ENCODE results near the gene ERBB4.
"Not testable (repeated sequence)": the region's sequence is repeated elsewhere in the genome, so short reads cannot be mapped to it uniquely, and the experiment has no call there.

Gene ERBB4

DNA sequence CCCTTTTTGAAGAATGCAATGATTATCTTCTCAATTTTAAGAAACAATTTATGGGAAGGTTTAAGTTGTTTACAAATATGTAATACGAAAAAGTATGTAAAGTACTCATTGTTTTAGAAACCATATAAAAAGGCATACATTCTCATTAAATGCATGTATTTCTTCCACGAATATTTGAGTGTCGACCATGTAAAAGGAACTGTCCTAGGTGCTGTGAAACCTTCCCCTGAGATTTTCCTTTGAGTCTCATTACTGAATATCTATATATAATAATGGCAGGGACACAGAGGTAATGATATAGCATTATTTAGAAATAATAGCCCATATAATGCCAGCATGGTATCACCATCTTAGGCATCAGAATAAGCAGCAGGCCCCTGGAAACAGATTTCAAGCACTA lies 239.3 kb downstream of the ERBB4 start:
- no peak for DNase-seq (ENCODE audit: low read depth)

DNA sequence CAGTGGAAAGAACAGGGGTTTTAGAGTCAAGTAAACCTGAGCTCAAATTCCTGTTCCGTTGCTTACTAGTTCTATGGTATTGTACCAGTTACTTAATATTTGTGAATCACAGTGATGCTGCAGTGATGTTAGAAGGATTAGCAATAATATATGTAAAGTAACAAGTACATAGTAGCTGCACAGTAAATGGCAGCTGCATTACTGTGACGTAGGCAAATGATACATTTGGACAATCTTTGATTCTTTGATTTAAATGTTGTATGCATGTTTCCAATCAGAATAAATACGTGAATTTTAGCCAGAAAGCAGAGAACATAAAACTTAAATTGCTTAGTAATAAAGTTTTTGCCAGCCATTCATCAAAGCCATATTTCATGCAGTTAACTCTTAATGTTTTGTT lies 243.0 kb downstream of the ERBB4 start:
- no peak for DNase-seq (ENCODE audit: low read depth)

DNA sequence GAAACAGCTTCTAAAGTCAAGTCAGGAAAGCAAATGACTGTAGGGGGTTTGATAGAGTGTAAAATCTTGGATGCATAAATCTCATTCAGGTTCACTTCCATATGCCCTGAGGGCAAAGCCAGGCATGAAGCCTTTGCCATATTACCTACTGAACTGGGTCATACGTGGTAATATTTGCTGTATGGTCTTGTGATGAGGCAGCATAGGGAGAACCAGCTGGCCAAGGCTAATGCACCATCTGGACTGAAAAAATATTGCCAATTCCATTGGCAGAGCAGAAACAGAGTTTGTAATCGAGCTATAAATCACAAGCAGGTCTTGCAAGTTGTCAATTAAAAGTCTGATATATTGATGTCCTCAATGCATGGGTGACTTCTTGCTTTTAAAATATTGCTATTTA lies 243.8 kb downstream of the ERBB4 start:
- no peak for DNase-seq (ENCODE audit: low read depth)

DNA sequence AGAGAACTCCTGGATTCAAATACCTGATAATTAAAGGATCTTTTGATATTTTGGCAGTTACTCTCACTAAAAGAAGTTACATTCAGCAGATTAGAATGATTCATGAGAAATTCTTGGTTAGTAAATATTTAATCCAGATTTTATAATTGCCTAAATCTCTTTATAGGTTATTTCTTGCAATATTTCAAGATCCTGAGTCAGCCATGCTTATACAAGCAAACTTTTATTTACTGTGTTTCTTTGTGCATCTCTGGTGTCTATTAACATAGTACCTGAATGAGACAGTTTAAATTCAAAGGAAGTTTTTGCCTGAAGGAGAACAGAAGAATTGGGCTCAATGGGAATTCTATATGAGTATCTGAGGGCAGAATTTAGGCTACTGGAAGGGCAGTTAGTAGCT lies 249.3 kb downstream of the ERBB4 start:
- DNase-seq (ENCODE audit: low read depth), result no peak

DNA sequence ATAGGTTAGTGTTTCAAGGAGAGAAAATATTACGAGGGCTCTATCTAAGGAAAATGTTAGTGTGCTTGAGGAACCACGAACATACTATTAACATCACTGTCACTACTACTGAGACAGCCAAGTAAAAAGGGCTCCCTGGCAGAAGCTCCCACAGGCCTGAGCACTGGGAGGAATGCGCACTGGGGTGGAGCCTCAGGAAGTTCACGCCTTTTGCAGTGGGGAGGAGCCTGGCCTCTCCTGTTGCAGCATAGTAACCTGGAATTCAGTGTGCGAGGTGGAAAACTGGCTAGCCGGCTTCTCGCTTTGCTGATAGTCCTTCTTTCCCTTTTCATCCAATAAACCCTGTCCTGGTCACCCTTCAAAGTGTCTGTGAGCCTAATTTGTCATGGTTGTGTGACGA lies 250.3 kb downstream of the ERBB4 start:
- DNase-seq (ENCODE audit: low read depth), result no peak

DNA sequence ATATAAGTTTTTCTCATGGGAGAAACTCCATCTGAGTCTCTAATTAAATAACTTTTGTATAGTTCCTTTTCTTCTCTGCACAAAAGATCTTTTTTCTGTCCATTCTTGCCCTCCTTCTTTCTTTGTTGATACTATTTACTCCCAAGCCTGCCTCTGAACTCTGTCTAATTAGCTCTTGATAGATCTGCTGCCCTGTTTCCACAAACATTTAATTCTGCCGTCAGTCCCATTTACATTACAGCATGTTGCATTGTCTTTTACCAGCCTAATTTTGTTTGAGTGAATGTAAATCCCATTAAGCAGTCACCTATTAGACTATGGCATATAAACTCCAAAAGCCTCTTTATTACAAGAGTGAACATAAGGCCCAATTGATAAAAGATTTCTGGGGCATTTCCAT lies 254.4 kb downstream of the ERBB4 start:
- no peak for DNase-seq (ENCODE audit: low read depth)

DNA sequence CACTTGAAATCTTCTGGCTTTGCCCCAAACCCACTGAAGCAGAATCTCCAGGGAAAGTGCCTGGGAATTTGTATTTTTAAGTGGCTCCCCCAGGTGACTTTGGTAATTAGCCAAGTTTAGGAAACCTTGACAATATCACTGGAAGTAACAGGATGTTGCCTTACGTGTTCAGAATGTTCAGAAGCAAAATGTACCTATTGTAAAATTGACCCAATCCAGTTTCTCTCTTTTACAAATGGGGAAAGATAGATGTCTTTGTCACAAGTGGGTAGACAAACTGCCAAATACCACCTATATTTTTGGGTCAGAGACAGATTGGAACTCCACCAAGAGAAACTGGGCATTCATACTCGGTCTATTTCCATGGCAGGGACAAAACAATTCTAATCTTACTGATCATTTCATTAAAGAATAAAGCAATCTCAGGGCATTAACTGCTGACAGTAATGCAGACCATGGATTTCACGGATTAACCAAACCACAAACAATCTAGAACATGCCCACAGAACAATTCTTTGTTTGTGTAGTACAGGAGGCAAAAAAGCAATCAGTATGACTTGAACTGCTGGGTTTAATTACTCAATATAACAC lies 255.8 kb downstream of the ERBB4 start:
- DNase-seq (ENCODE audit: low read depth), result no peak

DNA sequence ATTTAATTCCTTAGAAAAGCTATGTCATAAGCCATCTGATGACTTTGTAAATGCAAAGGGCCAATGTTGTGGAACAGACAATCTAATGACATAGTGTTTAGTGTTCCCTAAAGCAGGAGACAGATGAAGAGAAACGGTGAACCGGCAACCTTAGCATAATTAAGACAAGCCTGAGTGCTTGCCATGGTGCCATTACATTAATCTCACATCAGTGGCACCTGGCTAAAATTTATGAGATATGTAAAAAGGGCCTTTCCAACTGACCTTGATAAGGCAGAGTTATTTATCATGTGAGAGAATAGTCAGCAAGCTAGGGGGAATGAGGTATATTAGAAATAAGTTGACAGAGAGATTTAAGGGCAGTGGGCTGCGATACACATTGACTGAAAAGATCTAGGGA lies 261.8 kb downstream of the ERBB4 start:
- DNase-seq (ENCODE audit: low read depth), result no peak

DNA sequence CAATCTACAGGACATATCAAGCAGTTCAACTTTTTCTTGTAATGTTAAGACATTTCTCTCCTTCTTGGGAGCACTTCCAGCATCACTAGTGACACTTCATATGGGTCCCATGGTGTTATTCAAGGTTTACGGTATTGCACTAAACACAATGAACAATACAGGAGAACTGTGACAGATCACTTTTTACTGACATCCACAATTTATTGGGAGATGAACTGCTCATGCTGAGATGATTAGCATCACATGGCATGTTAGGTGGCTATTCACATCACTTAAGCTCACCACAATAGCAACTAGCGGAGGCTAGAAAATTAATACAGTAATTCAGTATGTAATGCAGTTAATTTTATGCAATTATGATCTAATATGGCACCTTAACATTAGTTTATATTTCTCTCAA lies 264.4 kb downstream of the ERBB4 start:
- no peak for DNase-seq (ENCODE audit: low read depth)

DNA sequence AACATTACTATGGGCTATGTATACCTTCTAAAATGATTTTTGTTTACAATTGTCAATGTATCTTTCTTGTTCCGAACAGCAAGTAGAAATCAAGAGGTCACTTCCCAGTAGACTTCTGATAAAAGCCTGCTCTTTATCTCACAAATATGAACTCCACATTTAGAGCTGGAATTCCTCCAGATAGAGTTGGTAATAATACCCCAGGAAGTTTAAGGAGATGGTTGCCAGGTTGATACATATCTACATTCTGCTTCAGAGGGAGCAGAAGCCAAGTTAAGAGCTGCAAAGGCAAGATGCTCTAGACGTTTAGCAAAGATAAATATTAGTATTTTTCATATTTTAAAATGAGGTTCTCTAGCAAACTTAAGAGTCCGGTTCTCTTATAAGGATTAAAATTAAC lies 267.0 kb downstream of the ERBB4 start:
- no peak for DNase-seq (ENCODE audit: low read depth)

DNA sequence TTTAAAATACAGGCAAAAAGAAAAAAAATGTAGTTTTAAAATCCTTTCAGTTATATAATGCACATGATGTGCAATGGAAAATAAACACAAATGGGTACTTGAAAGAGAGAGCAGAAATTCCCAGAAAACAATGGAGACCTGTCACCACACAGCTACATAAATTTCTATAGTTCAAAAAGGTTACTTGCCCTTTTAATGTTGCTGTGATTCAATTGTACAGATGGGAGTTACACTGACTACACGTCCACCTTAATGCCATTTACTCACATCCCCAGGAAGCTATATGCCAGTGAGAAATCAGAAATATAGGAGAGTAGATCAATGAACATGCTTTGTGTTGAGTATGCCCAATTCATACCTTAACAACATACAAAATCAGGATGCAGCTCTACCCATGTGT lies 269.6 kb downstream of the ERBB4 start:
- DNase-seq (ENCODE audit: low read depth), result no peak

DNA sequence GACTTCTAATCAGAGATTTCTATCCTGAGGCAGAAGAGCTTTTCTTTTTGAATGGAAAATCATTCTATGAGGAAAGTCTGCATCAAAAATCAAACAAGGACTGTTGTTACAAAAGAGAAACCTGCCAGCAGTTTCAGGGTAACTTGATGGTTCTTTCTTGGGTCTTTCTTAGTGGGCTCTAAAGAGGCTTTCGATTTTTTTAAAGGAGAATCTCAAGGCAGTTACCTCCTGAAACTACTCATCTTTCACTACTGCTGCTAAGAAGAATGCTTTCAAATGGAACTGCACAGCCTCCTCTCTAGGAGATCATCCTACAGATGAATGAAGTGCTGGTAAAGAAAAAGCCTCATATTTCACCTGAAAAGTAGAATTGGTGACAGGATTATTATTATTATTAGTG lies 272.3 kb downstream of the ERBB4 start:
- no peak for DNase-seq (ENCODE audit: low read depth)

DNA sequence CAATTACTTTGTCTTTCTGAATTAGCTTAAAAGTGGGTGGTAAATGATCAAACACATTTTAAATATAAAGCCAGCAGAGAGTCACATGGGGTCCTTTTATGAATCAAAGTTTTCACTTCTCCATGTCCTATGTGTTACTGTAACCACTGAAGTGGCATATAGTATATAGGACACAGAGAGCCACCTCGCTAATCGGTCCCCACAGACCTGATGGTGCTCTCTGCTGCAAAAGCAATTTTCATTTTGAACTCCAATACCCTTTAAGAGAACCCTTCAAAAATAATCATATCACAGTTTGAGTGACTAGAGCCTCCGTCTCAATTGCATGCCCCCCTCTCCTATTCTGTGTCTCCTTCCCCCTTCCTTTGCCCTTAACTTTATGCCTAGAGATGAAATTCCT lies 272.8 kb downstream of the ERBB4 start:
- no peak for DNase-seq (ENCODE audit: low read depth)

DNA sequence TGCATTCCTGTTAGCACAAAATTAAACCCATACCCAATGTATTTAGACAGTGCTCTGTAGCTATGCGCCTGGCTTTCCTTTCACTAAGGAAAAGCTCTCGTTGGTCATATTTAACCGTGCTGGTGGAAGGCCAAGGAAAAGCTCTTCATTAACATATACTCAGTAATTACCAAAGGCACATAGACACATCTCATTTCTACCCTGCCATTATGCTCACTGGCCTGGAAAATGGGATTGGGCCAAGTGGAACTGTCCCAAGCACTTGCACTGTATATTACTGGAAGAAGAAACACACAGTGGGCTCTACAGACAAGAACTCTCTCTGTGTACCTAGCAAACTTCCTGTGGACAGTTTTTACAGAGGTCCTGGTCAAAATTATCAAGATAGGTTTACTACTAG lies 274.4 kb downstream of the ERBB4 start:
- DNase-seq (ENCODE audit: low read depth), result no peak

DNA sequence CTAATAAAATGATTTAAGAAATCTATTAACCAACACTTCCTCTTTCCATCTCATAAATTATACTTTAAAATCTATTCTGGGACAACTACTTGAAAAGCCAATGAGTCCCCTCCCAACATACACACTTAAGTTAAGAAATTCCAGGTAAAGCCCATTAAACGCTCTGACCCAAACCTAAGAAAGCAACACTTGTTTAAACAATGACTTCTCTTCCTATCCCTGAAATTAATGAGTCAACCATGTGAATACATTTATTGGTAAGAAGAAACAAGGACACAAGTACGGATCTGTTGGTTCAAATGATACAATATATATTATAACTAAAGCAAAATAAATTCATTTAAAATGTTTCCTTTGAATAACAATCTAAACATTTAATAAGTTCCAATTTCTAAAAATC lies 279.4 kb downstream of the ERBB4 start:
- DNase-seq (ENCODE audit: low read depth), result no peak

DNA sequence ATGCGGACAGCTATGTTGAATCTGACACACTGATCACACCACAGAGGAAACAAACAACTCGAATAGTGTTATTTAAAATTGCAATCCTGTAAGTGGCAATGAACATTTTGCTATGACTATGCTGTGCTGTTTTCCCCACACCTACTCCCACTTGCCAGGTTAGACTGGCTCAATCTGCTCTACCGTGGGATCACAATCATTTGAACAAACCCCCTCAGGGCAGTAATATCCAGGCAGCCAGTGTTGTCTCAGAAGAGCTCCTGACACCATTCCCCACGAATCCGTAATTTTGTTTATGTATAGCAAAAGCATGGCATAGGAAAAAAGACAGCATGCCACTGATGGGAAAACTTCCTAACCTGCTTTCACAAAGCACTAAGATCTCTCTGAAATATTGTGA lies 284.3 kb downstream of the ERBB4 start:
- DNase-seq (ENCODE audit: low read depth), result no peak

DNA sequence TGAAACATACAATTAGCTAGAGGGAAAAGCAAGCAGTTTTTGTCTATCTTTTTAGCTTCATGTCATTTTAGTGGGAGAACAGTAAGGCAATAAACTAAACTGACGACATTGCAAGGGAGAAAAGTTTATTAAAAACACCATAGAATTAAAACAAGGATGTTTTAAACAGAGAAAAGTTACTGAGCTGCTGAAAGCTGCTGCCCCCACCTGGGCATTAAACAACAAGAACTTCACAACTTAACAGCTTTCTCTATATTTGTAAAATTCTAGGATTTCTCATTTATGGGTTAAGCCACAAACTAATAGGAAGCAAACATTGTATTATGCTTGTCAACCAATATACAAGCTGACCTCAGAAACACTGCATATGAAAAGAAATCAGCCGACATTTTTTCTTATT lies 289.2 kb downstream of the ERBB4 start:
- DNase-seq (ENCODE audit: low read depth), result no peak

DNA sequence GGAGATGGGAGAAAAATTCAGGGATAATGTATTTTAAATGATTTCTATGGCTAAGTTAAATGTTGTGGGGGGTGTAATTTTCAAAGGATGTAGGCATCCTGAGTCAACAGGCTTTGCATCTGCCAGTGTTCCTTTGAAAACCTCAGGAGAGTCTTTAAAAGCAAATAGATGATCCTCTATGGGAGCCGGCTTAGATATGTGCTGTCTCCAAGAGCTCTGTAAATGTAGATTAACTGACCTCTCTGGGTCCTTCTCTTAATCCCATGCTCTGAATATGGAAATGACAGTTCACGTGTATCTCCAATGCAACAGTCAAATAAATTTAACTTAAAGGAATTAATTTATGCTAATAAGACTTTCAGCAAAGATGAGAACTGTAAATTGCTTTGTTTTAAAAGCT lies 292.7 kb downstream of the ERBB4 start:
- DNase-seq (ENCODE audit: low read depth), result no peak

DNA sequence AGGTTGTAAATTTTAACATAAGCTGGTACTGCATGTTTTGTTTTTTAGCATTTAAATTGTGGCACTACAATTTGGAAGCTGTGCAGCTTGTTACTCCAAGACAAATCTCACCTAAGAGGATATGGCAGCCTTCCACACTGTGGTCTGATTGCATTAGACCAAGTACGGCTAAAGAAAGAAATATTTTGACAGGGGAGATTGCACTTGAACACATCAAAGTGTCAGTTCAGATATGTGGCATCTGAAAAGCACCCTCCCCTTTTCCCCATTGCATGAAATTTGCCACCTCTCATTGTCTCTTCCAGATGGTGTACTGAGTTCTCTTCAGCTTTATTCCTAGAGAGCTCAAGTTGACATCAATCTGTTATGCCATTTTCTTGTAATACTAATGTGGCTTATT lies 295.9 kb downstream of the ERBB4 start:
- no peak for DNase-seq (ENCODE audit: low read depth)

DNA sequence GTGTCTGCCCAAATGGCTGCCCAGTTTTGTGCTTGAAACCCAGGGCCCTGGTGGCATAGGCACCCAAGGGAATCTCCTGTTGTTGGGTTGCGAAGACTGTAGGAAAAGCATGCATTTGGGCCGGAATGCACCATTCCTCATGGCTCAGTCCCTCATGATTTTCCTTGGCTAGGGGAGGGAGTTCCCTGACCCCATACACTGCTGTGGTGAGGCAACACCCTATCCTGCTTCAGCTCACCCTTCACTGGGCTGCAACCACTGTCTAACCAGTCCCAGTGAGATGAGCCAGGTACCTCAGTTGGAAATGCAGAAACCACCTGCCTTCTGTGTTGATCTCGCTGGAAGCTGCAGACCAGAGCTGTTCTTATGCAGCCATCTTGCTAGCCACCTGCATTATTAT lies 300.4 kb downstream of the ERBB4 start:
- DNase-seq (ENCODE audit: low read depth), result not testable (repeated sequence)

DNA sequence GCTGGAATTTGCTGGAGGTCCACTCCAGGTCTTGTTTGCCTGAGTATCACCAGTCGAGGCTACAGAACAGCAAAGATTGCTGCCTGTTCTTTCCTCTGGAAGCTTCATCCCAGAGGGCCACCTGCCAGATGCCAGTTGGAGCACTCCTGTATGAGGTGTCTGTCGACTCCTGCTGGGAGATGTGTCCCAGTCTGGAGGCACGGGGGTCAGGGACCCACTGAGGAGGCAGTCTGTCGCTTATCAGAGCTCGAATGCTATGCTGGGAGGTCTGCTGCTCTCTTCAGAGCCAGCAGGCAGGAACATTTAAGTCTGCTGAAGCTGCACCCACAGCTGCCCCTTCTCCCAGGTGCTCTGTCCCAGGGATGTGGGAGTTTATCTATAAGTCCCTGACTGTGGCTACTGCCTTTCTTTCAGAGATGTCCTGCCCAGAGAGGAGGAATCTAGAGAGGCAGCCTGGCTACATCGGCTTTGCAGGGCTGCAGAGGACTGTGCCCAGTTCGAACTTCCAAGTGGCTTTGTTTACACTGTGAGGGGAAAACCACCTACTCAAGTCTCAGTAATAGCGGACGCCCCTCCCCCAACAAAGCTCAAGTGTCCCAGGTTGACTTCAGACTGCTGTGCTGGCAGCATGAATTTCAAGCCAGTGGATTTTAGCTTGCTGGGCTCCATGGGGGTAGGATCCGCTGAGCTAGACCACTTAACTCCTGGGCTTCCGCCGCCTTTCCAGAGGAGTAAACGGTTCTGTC lies 301.1 kb downstream of the ERBB4 start:
- no peak for DNase-seq (ENCODE audit: low read depth)

DNA sequence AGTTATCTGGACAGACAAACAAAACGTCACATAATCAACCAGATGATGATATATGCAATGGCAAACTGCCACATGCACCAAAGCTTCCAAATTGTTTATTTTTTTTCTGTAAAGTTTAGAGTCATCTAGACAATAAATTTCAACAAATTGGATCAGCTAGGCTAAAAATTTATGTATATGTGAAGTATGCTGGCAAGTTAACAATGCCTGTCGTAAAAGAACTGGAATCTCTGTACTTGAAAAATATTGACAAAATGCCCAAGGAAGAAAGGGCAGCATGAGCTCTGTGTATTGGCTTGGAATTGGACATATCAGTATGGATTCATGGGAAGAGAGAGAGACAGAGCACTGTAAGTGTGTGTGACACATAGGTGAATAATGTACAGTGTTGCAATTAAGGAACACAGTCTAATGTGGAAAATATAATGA lies 309.8 kb downstream of the ERBB4 start:
- DNase-seq (ENCODE audit: low read depth), result no peak

DNA sequence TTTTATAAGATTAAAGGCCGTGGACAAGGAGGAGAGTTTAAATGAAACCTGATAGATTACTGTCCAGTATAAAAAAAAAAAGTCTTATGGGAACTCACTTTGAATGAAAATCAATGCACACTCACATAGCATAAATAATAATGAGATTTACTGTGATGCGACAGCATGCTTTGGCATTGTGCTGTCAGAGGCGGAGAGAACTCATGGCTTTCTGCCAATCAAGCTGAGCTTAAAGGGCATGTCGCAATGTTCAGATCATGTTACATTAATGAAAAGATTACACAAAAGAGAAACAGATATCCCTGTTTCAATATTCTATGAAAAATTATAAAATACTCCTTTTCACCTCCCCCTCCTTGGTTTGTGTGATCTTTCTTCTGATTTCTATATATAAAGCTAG lies 310.8 kb downstream of the ERBB4 start:
- DNase-seq (ENCODE audit: low read depth), result no peak

DNA sequence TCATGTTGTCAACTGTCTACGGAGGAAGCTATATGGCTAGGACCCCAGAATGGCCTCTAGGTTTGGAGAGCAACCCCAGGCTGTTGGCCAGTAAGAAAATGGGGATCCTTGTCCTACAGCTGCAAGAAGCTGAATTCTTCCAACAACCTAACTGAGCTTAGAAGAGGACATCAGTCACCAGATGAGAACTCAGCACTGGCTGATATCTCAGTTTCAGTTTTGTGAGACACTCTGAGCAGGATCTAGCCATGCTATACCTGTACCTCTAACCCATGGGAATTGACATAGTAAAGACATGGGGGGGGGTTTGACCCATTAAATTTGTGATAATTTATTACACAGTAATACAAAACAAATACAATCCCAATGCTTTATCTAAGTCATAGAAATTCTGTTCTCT lies 312.5 kb downstream of the ERBB4 start:
- no peak for DNase-seq (ENCODE audit: low read depth)

Data from stimulated activated CD4-positive, alpha-beta T cell treated with anti-CD3 and anti-CD28 coated beads, Interleukin-2, amount 100 ng/mL, for 4 hours (primary cell).